Activated CD4-positive, alpha-beta T cell treated with anti-CD3 and anti-CD28 coated beads, Interleukin-2, Interleukin-6, amounts not matched to agents 100 ng/mL and 50 ng/mL, durations not matched to agents 16 hours and 8 hours (primary cell): Measurements from ENCODE around the gene SLC6A5.

Experiments used
- DNase-seq: peaks from one replicate; pipeline ENCODE4 v3.0.0-alpha.2; 2020

The SLC6A5 gene

GRCh38 chr11:20597154-20597679, 2.2 kb upstream of the SLC6A5 start:
- DNase-seq: no peak

DNA sequence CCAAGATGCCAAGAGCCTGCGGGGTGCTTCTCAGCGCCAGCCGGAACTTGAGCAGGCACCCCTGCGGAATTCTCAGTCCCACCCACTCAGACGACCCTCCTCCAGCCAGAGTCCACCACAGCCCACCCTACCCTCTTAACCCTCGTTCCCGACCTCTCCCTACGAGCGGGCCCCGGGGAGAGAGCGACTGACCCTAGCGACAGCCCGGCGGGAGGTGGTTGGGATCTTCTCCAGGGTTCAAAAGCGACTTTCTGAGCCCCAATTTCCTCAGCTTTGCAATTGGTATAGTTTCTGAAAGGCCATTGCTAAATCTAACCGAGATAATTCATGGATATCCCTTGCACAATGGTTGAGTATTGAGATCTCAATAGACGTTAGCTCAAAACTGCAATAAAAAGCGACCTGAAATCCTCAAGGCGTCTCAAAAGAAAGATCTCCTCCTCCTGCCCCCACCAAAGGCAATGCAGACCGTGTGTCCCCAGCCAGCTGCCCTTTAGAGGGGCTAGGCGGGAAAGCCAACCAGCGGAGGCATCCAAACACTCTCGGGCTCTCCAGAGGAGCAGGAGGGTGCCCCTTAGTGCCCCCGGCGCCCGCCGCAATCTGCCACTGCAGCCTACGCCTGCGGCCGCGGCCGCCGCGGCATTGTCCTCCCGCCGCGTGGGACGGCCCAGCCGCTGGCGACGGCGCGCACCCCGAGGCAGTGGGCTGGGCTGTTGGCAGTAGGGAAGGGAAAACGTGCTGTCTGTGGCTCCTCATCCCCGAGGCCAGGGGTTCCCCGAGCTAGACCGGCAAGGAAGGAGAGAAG, 1.5 kb upstream of the SLC6A5 start:
- no peak for DNase-seq

- DNase-seq: no peak
Observed at GRCh38 chr11:20598492-20598891, 916 bp upstream of the SLC6A5 start.

- no peak for DNase-seq
Observed at GRCh38 chr11:20600020-20600346, 575 bp downstream of the SLC6A5 start.

GRCh38 chr11:20600551-20600950, 1.1 kb downstream of the SLC6A5 start:
- no peak for DNase-seq

DNA sequence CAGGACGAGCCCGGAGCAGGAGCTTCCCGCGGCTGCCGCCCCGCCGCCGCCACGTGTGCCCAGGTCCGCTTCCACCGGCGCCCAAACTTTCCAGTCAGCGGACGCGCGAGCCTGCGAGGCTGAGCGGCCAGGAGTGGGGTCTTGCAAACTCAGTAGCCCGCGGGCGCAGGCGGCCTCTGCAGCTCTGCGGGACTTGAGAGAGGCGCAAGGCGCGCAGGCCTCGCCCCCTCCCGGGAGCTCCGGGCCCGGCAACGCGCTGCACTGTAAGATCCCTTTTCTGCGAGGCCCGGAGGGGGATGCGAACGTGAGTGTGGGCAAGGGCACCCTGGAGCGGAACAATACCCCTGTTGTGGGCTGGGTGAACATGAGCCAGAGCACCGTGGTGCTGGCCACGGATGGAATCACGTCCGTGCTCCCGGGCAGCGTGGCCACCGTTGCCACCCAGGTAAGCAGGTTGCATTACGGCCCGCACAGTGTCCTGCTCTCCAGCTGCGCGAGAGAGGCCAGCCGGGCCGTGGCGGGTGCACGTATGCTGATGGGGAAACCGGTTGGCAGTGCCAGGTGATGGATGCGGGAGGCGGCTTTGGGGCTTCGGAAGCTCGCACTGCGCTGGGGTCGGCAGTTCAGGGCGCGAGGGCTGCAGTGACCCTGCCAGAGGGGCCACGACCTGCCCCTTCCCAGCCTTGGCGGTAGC, 2.0 kb downstream of the SLC6A5 start:
- DNase-seq: no peak

DNA sequence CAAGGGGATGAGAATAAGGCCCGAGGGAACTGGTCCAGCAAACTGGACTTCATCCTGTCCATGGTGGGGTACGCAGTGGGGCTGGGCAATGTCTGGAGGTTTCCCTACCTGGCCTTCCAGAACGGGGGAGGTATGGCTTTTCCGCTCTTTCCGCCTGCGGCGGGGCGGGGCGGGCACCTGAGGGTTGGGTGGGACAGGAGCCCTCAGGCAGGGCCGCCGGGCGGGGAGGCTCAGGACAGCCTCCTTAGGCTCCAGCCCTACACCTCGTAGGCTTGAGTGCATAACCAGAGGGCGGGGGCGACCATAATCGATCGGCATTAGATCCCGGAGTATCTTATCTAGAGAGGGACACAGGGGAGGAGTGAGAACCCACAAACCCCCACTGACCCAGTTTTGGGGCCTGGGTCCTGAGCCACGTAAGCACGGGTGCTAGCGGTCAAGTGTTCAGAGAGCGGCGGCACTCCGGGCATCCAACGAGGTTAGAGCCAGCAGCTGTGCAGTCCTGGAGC, 4.9 kb downstream of the SLC6A5 start:
- no peak for DNase-seq

DNA sequence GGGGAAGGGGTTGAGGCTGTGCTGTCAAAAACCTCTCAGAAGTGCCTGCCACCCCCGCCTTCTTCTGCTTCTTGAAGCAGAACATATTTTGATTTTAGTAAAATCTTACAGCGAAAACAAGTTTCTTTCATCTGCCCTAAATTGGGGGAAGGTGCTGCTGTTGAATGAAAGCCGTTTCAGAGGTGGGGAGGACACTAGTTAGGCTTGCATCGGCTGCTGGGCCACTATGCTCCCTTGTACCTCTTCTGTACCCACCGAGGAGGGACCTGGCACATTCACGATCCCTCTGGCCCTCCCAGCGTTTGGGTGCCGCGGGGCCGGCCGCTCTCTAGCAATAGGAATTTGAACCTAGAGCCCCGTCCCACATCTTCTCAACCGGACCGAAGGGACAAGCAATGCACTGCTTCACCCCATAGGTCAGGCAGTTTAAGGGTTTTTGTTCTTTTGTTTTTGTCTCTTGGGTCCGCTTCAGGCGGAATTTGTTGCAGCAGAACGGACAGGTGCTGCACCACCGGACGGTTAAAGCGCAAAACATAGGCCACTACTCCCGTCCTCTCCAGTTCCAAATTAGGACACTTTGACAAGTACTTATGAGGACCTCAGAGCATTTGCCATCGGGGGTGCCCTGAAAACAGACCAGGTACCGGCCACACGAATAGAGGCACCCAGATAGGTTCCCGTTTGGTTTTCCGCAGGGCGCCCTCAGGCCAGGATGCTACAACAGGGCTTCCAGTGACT, 5.6 kb downstream of the SLC6A5 start:
- no peak for DNase-seq

DNA sequence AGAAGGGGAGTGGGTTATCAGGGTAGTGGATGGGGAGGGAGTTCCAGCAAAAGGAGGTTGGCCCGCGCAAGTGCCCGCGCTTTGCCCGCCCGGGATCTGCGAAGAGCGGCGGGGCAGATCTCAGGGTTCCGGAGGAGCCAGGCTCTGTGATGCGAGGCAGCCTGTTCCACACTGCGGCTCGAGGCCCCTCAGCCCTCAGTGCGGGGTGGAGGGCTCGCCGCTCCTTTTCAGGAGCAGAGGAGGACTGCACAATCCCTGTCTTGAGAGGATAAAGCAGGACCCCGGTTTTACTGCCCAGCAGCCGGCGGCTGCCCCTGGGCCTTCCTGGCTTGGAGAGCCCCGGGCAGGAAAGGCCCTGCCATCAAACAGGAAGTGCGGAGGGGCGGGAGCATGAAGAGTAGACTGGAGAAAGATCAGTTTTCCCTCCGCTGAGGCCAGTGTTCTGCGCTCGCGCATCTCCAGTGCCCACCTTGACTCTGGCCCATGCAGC, 6.2 kb downstream of the SLC6A5 start:
- no peak for DNase-seq

DNA sequence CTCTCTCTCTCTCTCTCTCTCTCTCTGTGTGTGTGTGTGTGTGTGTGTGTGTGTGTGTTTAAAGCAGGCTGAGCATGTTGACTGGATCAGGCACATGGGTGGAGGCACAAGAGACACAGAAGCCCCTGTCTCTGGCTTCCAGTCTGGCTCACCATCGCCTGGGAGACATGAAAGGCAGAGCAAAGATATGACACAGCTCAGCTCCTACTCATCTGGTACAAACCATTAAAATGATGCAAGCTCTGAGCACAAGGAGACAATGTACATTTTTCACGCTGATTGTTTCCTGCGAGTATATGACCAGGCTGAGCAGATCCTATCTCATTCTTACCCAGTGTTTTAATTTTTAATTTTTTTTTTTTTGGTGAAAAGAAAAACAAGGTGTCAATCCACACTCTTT, 9.5 kb downstream of the SLC6A5 start:
- no peak for DNase-seq

DNA sequence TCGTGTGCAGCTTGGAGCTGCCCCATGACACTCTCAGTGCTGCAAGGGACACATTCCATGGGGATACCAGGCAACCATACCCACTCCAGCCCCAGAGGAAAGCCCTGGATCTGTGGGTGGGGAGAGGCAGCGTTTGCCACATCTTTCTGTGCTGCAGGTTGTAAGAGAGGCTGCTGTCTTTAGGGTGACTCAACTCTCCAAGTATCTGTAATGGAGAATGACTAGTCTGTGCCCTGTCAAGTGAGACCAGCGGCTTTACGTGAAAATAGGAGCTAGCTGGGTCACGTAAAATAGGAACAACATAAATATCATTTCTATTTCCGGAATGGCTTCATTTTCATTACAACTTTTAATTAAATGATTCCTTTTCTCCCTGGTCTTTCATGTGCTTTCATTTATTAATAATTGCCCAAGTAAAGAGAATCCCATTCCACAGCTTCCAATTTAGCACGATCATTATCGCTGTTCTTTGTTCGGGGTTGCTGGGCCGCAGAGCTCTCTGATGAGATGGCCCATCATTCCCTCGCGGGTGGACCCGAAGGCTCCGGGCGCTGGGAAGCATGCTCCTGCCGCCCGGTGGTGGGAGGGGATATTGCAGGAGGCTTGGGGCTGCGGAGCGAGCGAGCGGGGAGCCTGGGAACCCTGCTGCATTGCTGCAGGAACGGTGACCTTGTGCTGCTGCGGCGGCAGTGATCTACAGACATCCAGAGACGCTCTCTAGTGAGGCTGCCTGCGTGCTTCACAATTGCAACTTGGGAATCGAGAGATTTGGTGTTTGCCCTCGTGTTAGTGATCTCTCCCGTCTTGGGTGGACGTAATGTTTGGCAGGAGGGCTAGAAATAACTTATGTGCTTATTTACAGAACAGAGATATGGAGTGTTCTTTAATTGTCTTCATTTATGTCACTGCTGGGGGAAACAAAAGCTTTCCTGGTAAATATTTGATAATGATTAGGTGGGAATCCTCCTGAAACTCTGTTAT, 10.6 kb downstream of the SLC6A5 start:
- DNase-seq: peak; percentile 77

GRCh38 chr11:20610825-20611224, 11.4 kb downstream of the SLC6A5 start:
- DNase-seq: no peak

GRCh38 chr11:20611445-20611844, 12.0 kb downstream of the SLC6A5 start:
- no peak for DNase-seq

GRCh38 chr11:20611892-20612291, 12.5 kb downstream of the SLC6A5 start:
- DNase-seq: no peak

- DNase-seq: no peak
Observed at GRCh38 chr11:20612416-20612815, 13.0 kb downstream of the SLC6A5 start.

DNA sequence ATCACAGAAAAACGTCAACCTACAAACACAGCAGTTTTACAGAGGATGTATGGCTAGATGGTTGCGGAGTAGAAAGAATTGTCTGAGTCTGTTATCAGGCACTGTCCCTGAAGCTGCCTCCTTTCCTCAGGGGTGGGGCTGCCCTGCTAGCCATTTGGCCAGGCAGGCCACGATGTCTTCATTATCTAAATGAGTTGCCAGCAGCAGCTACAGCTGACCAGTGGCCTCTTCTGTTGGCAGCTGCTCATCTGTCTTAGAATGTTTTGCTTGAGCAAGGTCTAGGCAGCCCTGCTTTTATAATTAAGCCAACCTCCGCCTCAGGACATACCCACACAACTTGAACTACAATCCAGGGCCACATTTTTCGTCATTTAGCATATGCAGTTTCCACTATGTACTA, 17.5 kb downstream of the SLC6A5 start:
- no peak for DNase-seq

DNA sequence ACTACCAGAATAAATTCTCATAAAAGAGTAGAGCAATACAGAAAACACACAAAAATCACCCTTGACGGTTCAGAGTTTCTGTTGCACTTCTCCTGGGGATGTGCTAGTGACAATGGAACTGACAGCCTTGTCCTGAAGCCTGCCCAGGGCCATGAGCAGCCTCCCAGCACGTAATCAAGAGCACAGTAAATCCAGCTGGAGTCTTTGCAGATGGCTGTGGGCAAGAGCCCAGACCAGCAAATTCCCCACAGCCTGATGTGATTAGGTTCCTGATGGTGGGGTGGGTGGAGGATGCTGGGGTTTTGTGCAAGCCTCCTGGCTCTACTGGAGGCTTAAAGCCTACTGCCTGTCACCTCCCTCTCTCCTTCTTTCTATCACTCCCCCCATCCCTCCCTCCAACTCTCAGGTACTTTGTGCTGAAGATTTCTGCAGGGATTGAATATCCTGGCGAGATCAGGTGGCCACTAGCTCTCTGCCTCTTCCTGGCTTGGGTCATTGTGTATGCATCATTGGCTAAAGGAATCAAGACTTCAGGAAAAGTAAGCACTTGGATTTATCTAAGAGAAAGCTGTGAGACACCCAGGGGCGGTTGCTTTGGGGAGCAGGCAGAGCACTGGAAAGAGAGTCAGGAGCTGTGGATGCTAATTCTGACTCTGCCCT, 18.1 kb downstream of the SLC6A5 start:
- DNase-seq: no peak

GRCh38 chr11:20618083-20618482, 18.7 kb downstream of the SLC6A5 start:
- DNase-seq: no peak

GRCh38 chr11:20620988-20621387, 21.6 kb downstream of the SLC6A5 start:
- DNase-seq: no peak

DNA sequence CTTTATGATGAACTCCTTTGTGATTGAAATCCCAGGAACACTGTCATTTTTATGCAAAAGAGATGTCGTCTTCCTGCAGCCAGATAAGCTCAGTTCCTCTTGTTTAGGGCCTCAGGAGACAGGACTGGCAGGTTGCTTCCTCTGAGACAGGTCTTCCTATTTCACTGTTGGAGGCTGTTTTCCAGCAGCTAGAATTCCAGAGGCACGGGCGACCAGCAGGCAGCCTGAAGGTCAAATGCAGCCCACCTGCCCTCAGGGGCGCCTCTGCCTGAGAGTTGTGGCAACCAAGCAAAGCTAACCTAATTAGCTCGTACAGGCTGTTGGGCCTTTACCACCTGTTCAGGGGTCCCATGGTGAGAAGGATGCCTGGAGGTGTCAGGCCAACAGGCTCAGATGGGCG, 22.3 kb downstream of the SLC6A5 start:
- DNase-seq: no peak

DNA sequence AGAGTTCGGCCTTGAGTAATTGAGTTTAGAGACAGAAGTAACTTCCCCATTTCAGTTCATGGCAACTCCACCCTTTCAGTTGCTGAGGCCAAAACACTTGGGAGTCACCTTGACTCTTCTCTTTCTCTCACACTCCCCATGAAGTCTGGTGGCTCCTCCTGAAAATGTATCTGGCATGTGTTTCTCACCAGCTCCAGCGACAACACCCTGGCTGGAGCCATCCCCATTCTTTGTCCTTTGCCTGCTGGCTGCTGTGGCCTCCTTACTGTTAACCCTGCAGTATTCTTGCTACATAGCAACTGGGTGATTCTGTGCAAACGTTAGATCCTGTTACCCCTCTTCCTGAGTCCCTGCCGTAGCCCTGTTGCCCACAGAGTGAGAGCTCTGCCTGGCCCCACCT, 23.8 kb downstream of the SLC6A5 start:
- no peak for DNase-seq

- no peak for DNase-seq
Observed at GRCh38 chr11:20626279-20626678, 26.9 kb downstream of the SLC6A5 start.
